Smooth muscle cell of the umbilical artery (primary cell): Measurements from ENCODE around the gene DPT. TPM values are rescaled to one million over a fixed set of nuclear protein-coding genes. Genes with fewer than 3 reads are reported as not detected.

Source experiments
- total RNA-seq: library from RNA; depleted of rRNA; stranded (reverse); fragments of >200 nt; gene quantifications from 2 replicates; pipeline ENCODE4 v1.2.3, GENCODE V29; 2014

The DPT gene
- total RNA-seq = 0.05 and 0.30 TPM in 2 replicates

DNA sequence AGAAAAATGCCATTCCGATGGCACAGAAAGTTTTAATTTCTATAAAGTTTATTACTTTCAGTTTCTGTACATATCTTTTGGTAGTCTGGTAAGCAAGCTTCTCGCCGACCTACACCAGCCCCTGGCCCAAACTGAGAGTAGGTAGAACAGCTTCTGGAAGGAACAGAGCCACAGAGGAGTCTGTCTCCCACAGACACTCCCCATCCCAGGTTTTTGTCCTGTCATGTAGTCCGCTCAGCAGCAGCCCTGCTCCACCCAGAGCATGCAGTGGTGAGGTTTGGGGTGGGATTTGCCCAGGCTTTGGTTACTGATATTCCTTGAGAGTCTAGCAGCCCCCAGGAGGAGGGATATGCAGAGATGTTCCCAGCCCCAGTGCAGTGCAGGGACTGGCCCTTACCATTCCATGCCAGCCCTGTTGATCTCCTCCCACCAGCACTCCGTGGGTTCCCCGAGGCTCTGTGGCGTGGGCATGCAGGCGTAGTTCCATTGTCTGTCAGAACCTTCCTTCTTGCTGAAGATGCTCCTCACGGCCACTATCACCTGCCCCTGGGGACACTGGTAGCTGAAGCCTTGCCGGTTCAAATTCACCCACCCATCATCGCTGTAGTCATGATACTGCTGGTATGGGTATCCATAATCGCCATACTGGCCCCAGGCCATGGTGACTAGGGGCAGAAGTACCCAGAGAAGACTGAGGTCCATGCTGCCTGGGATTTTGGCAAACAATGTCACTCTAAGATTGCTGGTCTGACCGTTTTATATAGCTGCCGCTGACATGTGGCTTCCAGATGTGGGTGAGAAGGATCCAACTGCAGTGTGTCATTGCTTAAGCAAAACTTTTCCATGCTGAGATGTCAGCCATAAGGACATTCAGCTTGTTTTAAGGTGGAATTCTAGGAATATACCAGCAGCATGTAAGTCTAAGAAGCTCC, at the start of gene DPT:
DPT (minus strand) TSS at position 734 of the 932 bp plus-strand sequence; CDS start at position 702, 32 bp downstream.

Other genes with a start within 250 kb of the DPT start
- not detected in 2 replicates for gene XCL2, start 185.2 kb downstream of the DPT start, total RNA-seq
- gene XCL1, start 152.6 kb downstream of the DPT start, total RNA-seq = not detected in 2 replicates